HepG2 (cell line): ENCODE results near the gene DQX1. TPM values are rescaled to one million over a fixed set of nuclear protein-coding genes. Genes with fewer than 3 reads are reported as not detected.

Experiments used
- ADNP ChIP-seq: sonication (generic); formaldehyde crosslinking; IDR thresholded peaks from 2 replicates; pipeline ENCODE4 v1.4.0; 2020; ENCODE audit warnings: missing genetic modification reagents
- ATF7 ChIP-seq, 2 experiments: fragments of 450-650 bp in 1 of 2; sonication (generic) in 1 of 2; formaldehyde crosslinking in 1 of 2; IDR thresholded peaks; 2 replicates each; pipeline versions ENCODE4 v1.4.0 to v1.6.1; 2016 to 2020; ENCODE audit warnings: antibody characterized with exemption in 1 of 2, mild to moderate bottlenecking in 1 of 2, missing genetic modification reagents in 1 of 2
- ESRRA ChIP-seq: sonication (generic); formaldehyde crosslinking; IDR thresholded peaks from 2 replicates; pipeline ENCODE4 v1.5.1; 2020; ENCODE audit warnings: mild to moderate bottlenecking, low read depth, missing genetic modification reagents
- JDP2 ChIP-seq: sonication (generic); formaldehyde crosslinking; IDR thresholded peaks from 2 replicates; pipeline ENCODE4 v1.8.1; 2022; ENCODE audit warnings: missing genetic modification reagents, borderline replicate concordance
- MTF2 ChIP-seq: sonication (generic); formaldehyde crosslinking; IDR thresholded peaks from 2 replicates; pipeline ENCODE4 v1.5.0; 2020; ENCODE audit warnings: missing genetic modification reagents, borderline replicate concordance
- SMAD3 ChIP-seq: sonication (generic); formaldehyde crosslinking; IDR thresholded peaks from 2 replicates; pipeline ENCODE4 v1.4.0; 2020; ENCODE audit warnings: missing genetic modification reagents
- SOX13 ChIP-seq, 3 experiments: fragments of 450-650 bp in 1 of 3; sonication (generic) in 1 of 3; formaldehyde crosslinking in 1 of 3; IDR thresholded peaks in 2 of 3; conservative IDR thresholded peaks in 1 of 3; 2 replicates each; pipeline versions ENCODE4 v1.5.0 to v1.6.1; 2016 to 2020; ENCODE audit warnings: antibody characterized with exemption in 1 of 3, mild to moderate bottlenecking in 1 of 3, missing compliant biosample characterization in 1 of 3, missing genetic modification reagents in 1 of 3, moderate library complexity in 1 of 3
- YEATS2 ChIP-seq: sonication (generic); formaldehyde crosslinking; IDR thresholded peaks from 2 replicates; pipeline ENCODE4 v1.4.0; 2020; ENCODE audit warnings: missing genetic modification reagents, borderline replicate concordance
- ZBTB7B ChIP-seq: sonication (generic); formaldehyde crosslinking; IDR thresholded peaks from 2 replicates; pipeline ENCODE4 v1.4.0; 2020; ENCODE audit warnings: missing genetic modification reagents
- ZNF160 ChIP-seq: sonication (generic); formaldehyde crosslinking; IDR thresholded peaks from 2 replicates; pipeline ENCODE4 v1.8.0; 2022; ENCODE audit warnings: mild to moderate bottlenecking, inconsistent platforms, missing genetic modification reagents
- ZNF292 ChIP-seq: sonication (generic); formaldehyde crosslinking; IDR thresholded peaks from 2 replicates; pipeline ENCODE4 v1.8.1; 2022; ENCODE audit warnings: mild to moderate bottlenecking, low read depth, missing genetic modification reagents, borderline replicate concordance
- ZNF550 ChIP-seq: sonication (generic); formaldehyde crosslinking; IDR thresholded peaks from 2 replicates; pipeline ENCODE4 v1.4.0; 2020; ENCODE audit warnings: mild to moderate bottlenecking, missing genetic modification reagents, borderline replicate concordance
- polyA plus RNA-seq, 8 experiments: library from polyadenylated mRNA; depleted of rRNA in 3 of 8; stranded (reverse) in 7 of 8; unstranded in 1 of 8; fragments of >200 nt; fragmentation: Illumina TruSeq in 4 of 8; extraction: Trizol in 4 of 8; gene quantifications; 2 replicates each; pipeline versions ENCODE4 v1.2.1 to v1.2.3, GENCODE V29; 2011 to 2016; ENCODE audit warnings: low read depth in 4 of 8, missing spikeins in 1 of 8, mixed read lengths in 1 of 8; ENCODE audit not compliant: insufficient read depth in 1 of 8
- total RNA-seq, 5 experiments: library from RNA; depleted of rRNA; stranded (reverse); fragments of >200 nt; fragmentation: Illumina TruSeq; extraction: Trizol; gene quantifications; 2 replicates each; pipeline ENCODE4 v1.2.3, GENCODE V29; 2016; ENCODE audit warnings: low read depth in 1 of 5
- TF ChIP-seq, protein P1 (sequence below): sonication (generic); IDR thresholded peaks from 2 replicates; pipeline ENCODE4 v1.6.1; 2016; ENCODE audit warnings: low read depth, borderline replicate concordance
- TF ChIP-seq, protein P2 (sequence below): IDR thresholded peaks from 2 replicates; pipeline ENCODE4 v1.6.1; 2016
- TF ChIP-seq, protein P3 (sequence below): sonication (generic); formaldehyde crosslinking; IDR thresholded peaks from 2 replicates; pipeline ENCODE4 v1.8.1; 2022; ENCODE audit warnings: low read depth, mild to moderate bottlenecking, missing genetic modification reagents
- TF ChIP-seq, protein P4 (sequence below): sonication (generic); formaldehyde crosslinking; IDR thresholded peaks from 2 replicates; pipeline ENCODE4 v1.4.0; 2020; ENCODE audit warnings: missing genetic modification reagents, mild to moderate bottlenecking, borderline replicate concordance
- TF ChIP-seq, protein P5 (sequence below): sonication (generic); formaldehyde crosslinking; conservative IDR thresholded peaks from 2 replicates; pipeline ENCODE4 v1.4.0; 2020; ENCODE audit warnings: missing genetic modification reagents

DQX1 gene
- total and polyA plus RNA-seq, 2 of the 13 experiments (the other 11 are each of a cell fraction or from before 2014, with no cell fraction given): 27.6 to 89.8 TPM

DNA sequence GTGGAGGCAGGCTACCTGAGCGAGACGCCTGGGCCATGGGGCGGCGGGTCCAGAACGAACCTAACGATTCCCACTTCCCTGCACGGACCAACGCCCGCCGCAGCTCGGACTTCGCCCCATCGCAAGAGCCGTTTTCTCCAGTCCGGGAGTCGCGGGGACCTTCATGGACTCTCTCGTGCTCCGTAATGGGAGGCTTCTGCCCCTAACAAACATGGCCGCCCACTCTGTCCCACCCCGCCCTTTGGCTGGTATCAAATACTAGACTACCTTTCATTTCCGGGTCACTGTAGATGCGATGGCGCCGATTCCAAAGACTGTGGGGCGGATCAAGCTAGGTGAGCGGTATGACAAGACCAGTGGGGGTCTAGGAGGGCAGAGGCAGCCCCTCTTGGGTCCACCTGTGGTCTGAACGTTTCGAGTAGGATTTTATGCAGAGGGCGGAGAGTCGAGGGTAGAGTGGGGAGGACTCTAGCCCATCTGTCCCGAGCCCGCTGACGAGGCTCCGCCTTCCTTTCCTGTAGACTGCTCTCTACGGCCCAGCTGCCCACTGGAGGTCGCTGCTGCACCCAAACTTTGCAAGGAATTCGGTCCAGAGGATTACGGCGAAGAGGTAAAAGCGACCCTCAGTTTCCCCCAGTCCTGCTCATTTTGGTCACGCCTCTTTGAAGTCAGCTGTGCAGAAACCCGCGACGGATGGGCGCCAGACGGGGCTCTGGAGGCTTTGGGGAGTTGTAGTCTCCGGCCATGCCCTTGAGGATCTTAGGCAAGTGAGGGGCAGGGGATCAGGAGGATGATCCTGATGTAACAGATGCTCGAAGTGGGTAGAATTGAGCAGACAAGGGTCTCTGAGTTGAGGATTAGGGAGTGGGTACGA, 43.0 kb downstream of the DQX1 start, which contains the start of the genes CCDC142 and TTC31 (continued):
- TF ChIP-seq, protein P1, sequence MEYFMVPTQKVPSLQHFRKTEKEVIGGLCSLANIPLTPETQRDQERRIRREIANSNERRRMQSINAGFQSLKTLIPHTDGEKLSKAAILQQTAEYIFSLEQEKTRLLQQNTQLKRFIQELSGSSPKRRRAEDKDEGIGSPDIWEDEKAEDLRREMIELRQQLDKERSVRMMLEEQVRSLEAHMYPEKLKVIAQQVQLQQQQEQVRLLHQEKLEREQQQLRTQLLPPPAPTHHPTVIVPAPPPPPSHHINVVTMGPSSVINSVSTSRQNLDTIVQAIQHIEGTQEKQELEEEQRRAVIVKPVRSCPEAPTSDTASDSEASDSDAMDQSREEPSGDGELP: 0 out of 2 replicates have a peak, but pooled peaks have one; percentile 15
- TF ChIP-seq, protein P2, sequence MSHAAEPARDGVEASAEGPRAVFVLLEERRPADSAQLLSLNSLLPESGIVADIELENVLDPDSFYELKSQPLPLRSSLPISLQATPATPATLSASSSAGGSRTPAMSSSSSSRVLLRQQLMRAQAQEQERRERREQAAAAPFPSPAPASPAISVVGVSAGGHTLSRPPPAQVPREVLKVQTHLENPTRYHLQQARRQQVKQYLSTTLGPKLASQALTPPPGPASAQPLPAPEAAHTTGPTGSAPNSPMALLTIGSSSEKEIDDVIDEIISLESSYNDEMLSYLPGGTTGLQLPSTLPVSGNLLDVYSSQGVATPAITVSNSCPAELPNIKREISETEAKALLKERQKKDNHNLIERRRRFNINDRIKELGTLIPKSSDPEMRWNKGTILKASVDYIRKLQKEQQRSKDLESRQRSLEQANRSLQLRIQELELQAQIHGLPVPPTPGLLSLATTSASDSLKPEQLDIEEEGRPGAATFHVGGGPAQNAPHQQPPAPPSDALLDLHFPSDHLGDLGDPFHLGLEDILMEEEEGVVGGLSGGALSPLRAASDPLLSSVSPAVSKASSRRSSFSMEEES (CRISPR knock-in tag): no peak
- TF ChIP-seq YEATS2 (CRISPR knock-in tag): peak; percentile 93
- TF ChIP-seq ZBTB7B (CRISPR knock-in tag): peak; percentile 85
- TF ChIP-seq JDP2: 0 out of 2 replicates have a peak, but pooled peaks have one; percentile 56
- TF ChIP-seq ZNF550 (CRISPR knock-in tag): no peak; the same call in 1 of the 2 replicates
- TF ChIP-seq, protein P3, sequence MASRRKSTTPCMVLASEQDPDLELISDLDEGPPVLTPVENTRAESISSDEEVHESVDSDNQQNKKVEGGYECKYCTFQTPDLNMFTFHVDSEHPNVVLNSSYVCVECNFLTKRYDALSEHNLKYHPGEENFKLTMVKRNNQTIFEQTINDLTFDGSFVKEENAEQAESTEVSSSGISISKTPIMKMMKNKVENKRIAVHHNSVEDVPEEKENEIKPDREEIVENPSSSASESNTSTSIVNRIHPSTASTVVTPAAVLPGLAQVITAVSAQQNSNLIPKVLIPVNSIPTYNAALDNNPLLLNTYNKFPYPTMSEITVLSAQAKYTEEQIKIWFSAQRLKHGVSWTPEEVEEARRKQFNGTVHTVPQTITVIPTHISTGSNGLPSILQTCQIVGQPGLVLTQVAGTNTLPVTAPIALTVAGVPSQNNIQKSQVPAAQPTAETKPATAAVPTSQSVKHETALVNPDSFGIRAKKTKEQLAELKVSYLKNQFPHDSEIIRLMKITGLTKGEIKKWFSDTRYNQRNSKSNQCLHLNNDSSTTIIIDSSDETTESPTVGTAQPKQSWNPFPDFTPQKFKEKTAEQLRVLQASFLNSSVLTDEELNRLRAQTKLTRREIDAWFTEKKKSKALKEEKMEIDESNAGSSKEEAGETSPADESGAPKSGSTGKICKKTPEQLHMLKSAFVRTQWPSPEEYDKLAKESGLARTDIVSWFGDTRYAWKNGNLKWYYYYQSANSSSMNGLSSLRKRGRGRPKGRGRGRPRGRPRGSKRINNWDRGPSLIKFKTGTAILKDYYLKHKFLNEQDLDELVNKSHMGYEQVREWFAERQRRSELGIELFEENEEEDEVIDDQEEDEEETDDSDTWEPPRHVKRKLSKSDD (CRISPR knock-in tag): peak; percentile 77
- TF ChIP-seq ADNP: no peak
- TF ChIP-seq, protein P4, sequence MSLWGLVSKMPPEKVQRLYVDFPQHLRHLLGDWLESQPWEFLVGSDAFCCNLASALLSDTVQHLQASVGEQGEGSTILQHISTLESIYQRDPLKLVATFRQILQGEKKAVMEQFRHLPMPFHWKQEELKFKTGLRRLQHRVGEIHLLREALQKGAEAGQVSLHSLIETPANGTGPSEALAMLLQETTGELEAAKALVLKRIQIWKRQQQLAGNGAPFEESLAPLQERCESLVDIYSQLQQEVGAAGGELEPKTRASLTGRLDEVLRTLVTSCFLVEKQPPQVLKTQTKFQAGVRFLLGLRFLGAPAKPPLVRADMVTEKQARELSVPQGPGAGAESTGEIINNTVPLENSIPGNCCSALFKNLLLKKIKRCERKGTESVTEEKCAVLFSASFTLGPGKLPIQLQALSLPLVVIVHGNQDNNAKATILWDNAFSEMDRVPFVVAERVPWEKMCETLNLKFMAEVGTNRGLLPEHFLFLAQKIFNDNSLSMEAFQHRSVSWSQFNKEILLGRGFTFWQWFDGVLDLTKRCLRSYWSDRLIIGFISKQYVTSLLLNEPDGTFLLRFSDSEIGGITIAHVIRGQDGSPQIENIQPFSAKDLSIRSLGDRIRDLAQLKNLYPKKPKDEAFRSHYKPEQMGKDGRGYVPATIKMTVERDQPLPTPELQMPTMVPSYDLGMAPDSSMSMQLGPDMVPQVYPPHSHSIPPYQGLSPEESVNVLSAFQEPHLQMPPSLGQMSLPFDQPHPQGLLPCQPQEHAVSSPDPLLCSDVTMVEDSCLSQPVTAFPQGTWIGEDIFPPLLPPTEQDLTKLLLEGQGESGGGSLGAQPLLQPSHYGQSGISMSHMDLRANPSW (CRISPR knock-in tag): peak; percentile 97
- no peak for TF ChIP-seq ATF7 (IDR thresholded peaks at IDR 0.05)
- no peak; the same call in none of the 2 replicates for TF ChIP-seq ATF7 (CRISPR knock-in tag; IDR thresholded peaks at IDR 0.05)
- TF ChIP-seq, protein P5, sequence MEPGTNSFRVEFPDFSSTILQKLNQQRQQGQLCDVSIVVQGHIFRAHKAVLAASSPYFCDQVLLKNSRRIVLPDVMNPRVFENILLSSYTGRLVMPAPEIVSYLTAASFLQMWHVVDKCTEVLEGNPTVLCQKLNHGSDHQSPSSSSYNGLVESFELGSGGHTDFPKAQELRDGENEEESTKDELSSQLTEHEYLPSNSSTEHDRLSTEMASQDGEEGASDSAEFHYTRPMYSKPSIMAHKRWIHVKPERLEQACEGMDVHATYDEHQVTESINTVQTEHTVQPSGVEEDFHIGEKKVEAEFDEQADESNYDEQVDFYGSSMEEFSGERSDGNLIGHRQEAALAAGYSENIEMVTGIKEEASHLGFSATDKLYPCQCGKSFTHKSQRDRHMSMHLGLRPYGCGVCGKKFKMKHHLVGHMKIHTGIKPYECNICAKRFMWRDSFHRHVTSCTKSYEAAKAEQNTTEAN: peak; percentile 67; the same call in 1 of the 2 replicates
- peak; percentile 78 for TF ChIP-seq ESRRA (CRISPR knock-in tag)
- peak; percentile 51; the same call in 1 of the 2 replicates for TF ChIP-seq SOX13 (IDR thresholded peaks at IDR 0.05)
- TF ChIP-seq SOX13 (CRISPR knock-in tag; conservative IDR thresholded peaks at IDR 0.05 in 1 of 2, IDR thresholded peaks at IDR 0.05 in 1 of 2): peak in 1 of 2 experiments; percentile 48; a peak in 1 of 4 replicates
- peak; percentile 82 for TF ChIP-seq MTF2 (CRISPR knock-in tag)
- TF ChIP-seq ZNF292 (CRISPR knock-in tag): no peak
- TF ChIP-seq ZNF160 (CRISPR knock-in tag): 0 out of 2 replicates have a peak, but pooled peaks have one; percentile 2
- TF ChIP-seq SMAD3: peak; percentile 93
